RCC 7860 (cell line): ENCODE results near the gene TNFRSF9.

Experiments
- DNase-seq: peaks from one replicate; pipeline ENCODE4 v3.0.0-alpha.2; 2015; ENCODE audit warnings: low spot score
- FAIRE-seq: peaks from 2 replicates; lab custom pipeline; 2012; peaks lifted over from hg19 to GRCh38; lab: Jason Lieb, UNC

Gene TNFRSF9

DNA sequence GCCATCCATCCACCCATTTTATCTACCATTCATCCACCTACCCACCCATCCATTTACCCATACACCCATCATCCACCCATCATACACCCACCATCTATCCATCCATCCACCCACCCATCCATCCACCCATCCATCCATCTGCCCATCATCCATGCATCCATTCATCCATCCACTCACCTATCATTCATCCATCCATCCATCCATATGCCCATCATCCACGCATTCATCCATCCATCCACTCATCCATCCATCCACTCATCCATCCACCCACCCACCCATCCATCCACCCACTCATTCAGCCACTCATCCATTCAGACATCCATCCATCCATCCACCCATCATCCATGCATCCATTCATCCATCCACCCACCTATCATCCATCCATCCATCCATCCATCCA lies 55.9 kb downstream of the TNFRSF9 start:
- no peak for DNase-seq
- no peak for FAIRE-seq

DNA sequence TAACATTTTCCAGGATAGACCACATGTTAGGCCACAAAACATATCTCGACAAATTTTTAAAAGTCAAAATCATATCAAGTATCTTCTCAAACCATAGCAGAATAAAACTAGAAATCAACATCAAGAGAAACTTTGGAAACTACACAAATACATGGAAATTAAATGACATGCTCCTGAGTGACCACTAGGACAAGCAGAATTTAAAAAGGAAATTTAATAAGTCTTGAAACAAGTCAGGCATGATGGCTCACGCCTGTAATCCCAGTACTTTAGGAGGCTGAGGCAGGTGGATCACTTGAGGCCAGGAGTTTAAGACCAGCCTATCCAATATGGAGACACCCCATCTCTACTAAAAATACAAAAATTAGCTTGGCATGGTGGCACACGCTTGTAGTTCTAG lies 61.4 kb downstream of the TNFRSF9 start:
- FAIRE-seq (no peak), DNase-seq (no peak)

DNA sequence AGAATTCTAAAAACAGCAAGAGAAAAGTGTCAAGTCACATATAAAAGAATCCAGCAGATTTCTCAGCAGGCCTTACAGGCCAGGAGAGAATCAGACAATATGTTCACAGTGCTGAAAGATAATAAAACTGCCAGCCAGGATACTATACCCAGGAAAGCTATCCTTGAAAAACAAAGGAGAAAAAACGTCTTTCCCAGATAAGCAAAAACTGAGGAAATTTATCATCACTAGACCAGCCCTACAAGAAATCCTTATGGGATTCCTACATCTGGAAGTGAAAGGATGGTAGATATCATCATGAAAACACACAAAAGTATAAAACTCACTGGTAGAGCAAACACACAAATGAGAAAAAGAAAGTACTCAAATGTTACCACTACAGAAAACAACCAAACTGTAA lies 62.6 kb downstream of the TNFRSF9 start:
- no peak for FAIRE-seq
- no peak for DNase-seq

DNA sequence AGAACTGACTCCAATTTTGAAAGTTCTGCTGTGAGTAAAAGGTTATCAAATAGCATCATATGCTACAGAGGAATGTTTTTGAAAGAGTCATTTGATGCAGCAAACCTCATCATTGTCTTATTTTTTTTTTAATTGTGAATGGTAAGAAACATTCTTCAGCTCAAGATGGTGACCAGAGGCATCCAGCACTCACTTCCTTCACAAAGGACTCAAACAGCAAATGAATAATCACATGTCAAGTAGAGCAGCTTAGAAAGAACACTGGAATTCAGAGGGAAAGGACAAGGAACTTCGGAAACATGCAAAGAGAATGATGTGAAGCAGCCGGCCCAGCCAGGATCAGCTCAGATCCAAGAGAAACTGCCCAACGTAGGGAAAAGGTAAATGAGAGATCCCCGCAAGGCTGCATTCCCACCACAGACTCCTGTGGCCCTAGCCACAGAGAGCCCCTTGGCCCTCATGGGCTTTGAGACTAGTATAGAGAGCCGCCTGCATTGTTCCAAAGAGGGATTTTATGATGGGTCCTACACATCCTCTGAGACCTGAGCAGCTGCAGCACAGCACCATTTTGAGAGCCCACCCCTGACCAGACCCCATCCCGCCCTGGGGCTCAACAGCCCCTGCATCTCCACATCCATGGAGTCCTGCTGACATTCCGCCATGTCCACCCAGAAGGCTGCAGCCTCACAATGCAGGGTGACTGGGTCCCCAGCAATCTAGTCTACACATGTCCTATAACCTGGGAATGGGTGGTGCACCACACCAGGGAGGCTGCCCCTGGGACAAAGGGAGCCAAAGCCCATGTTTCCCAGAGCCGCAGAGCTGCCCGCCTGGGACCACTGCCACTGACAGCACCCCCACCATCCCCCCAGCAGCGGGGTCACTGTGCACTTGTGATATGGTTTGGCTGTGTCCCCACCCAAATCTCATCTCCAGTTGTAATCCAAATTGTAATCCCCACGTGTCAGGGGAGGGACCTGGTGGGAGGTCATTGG lies 66.5 kb downstream of the TNFRSF9 start:
- no peak for DNase-seq

DNA sequence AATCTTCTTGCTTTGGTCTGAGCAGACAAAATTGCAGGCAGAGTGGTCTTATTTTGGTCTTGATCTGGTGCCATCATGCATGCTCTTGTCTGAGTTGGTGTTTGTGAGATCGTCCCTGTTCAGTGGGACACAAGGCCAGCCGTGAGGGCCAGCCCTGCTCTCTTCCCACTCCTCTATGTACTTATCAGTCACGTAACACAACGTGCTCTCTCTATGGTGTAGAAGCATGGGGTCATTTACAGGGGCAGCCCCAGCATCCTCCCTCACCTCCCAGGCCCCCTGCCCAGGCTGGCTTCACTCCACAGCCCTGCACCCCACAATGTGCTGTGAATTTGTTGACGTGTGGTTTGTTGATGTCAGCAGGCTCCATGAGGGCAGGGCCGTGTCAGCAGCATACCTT lies 69.5 kb downstream of the TNFRSF9 start:
- no peak for DNase-seq
- FAIRE-seq = no peak

More for the DNA sequence above, 66.5 kb downstream of the TNFRSF9 start:
- no peak for FAIRE-seq

DNA sequence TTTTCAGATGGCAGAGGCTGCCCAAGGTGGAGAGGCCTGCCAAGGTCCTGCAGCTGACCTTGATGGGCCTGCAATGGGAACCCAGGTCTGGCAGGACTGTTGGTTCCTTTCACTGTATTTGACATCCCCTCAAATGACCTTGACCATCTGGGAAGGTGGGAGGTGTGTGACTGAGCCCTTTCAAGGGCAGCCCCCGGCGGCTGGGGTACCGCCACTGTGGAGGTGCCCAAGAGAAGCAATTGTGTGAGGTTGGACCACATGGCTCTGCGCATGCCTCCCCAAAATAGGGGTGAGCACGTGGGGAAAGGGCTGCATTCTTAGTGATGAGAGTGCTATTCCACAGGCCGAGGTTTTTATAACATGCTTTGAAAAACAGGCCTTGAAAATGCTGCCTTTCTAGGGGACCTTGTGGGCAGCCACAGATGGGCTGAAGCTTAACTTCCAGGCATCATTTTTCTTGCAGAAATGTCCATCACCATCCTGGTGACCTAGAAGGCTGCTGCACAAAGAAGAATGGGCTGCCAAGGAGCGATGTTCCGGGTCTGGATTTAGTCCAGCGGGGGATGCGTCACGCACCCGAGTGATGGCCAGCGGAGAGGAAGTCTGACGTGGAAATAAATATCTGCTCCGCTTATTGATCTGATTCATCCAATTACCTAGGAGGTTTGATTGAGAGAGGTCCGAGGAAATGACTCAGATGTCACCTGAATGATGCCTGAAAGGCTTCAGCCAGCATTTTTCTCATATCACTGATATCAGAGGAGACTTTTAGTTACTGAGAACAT lies 71.3 kb downstream of the TNFRSF9 start:
- no peak for FAIRE-seq

DNA sequence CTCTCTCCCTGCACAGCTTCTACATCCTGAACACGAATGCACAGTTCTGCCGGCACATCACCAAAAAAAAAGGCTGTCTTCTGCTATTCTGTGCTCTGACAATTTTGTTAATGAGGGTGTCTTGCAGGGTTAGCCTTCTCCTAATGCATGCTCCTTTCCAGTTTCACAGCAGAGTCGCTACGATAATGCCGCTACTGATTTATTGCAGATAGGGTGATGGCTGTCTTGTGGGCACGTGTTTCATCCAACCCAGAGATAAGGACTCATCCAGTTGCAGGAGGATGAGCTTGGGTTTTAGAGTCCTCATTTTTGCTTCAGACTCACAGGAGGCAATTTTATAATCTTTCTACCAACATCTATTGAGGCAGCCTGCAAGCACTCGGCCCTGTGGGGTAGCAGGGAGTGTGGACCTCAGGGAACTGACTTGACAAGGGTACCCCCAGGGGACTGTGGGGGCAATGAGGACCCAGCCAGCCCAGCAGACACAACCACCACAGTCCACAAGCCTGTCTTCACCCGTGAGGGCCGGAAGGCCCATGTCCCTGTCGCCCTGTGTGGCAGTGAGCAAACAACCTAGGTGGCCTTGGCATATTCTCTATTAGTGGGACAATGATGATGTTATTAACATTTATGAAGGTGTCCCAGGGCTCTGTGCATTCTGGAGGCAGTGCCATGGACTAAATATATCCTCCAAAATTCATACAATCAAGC lies 72.4 kb downstream of the TNFRSF9 start:
- no peak for FAIRE-seq
- DNase-seq = no peak

More for the DNA sequence above, 71.3 kb downstream of the TNFRSF9 start:
- DNase-seq = no peak

DNA sequence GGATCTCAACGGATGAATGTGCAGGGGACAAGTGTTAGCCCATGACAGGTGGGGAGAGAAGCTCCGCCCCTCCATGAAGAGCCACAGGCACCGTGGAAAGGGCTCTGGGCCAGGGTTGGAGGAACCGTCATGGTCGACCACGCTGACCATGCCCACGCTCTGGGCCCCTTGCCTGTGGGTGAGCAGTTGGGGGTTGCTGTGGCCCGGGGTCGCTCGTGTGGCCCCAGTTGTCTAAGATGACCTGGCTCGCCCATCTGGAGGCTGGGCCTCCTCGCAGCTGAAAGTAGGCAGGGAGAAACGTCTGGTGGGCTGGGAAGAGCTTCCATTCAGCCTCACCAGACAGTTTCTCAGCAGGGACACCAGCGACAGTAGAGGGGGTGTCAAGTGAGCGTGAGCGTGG lies 74.7 kb downstream of the TNFRSF9 start:
- FAIRE-seq = no peak
- no peak for DNase-seq
